Thyroid gland (tissue), 4 donors: Measurements from ENCODE around the gene PTPN6. TPM values are rescaled to one million over a fixed set of nuclear protein-coding genes. Genes with fewer than 3 reads are reported as not detected.
A peak's percentile ranks its signal among the peaks of the same experiment; 100 is the strongest.

ENCODE experiments used
- DNase-seq, 2 donors: peaks; one replicate each; pipeline ENCODE4 v3.0.0-alpha.2; 2019
- H3K27ac ChIP-seq, 3 donors: fragments of 200-600 bp; sonication (generic); 1 replicate in 2 of 3; 2 replicates in 1 of 3; pipeline ENCODE4 v1.5.1; 2016 to 2019; ENCODE audit warnings: mild to moderate bottlenecking in 1 of 3, moderate library complexity in 1 of 3
- H3K27me3 ChIP-seq: fragments of 200-600 bp; sonication (generic); one replicate; pipeline ENCODE4 v1.5.1; 2019
- H3K36me3 ChIP-seq, 2 donors: fragments of 200-600 bp; sonication (generic); one replicate each; pipeline ENCODE4 v1.5.1; 2016 to 2019
- H3K4me1 ChIP-seq, 2 donors: fragments of 200-600 bp; sonication (generic); one replicate each; pipeline ENCODE4 v1.5.1; 2017 to 2019
- H3K4me3 ChIP-seq, 3 donors: fragments of 200-600 bp; sonication (generic); replicated peaks in 1 of 3; 1 replicate in 2 of 3; 2 replicates in 1 of 3; pipeline ENCODE4 v1.5.1; 2016; ENCODE audit warnings: mild to moderate bottlenecking in 1 of 3
- H3K9me3 ChIP-seq: fragments of 200-600 bp; sonication (generic); one replicate; pipeline ENCODE4 v1.5.1; 2017
- POLR2A ChIP-seq, 2 donors: fragments of 450-650 bp; IDR thresholded peaks; one replicate each; pipeline ENCODE4 v1.6.1; 2017; ENCODE audit warnings: antibody characterized with exemption in 2 of 2, mild to moderate bottlenecking in 2 of 2, moderate library complexity in 1 of 2
- WGBS, 2 donors: methylation state at CpG; one replicate each; pipeline ENCODE4 v1.1.5; 2017; 5-methylcytosine and 5-hydroxymethylcytosine counted together
- intact Hi-C: fragments of 100-400 bp; cut with DNase I; formaldehyde crosslinking; loops from one replicate; pipeline ENCODE4 v1.15.1; 2023
- total RNA-seq, 4 donors: library from RNA; depleted of rRNA; stranded (reverse); fragments of >200 nt; gene quantifications; one replicate each; pipeline ENCODE4 v1.2.3, GENCODE V29; 2016
- TF ChIP-seq, protein P1 (sequence below), 6 experiments: fragments of 200-600 bp in 3 of 6; fragments of 450-650 bp in 3 of 6; sonication (generic) in 3 of 6; IDR thresholded peaks; one replicate each; pipeline ENCODE4 v1.5.1; 2016 to 2019; ENCODE audit warnings: antibody characterized with exemption in 6 of 6, mild to moderate bottlenecking in 2 of 6, inconsistent platforms in 1 of 6, moderate library complexity in 1 of 6

PTPN6 gene
- total RNA-seq, 4 donors from 2014 or later: 21.7 to 32.3 (median 31.4) TPM

DNA sequence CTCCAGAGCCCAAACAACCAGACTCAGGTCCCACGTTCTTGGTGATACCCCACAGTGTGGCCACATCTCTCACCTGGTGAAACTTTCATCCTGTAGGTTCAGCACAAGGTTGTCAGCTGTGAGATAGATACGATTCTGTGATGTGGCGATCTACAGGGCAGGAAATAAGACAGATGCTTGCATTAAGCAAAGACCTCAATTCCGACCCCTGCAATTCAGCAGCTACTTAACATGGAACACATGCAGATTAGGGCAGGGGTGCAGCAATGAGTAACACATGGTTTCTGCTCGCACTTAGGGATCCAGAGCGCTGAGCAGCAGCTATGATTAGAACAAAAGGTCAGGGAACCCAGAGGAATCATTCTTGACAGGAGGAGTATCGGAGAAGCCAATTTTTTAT, 15.2 kb downstream of the PTPN6 start:
- intact Hi-C loops: loop anchor here (5.0 kb wide), 1 partner anchor 94 kb away; the partner anchor contains the start of gene SPSB2
- no peak overlapping the region for H3K4me3 ChIP-seq
- H3K27ac ChIP-seq: no peak overlapping the region
- H3K27me3 ChIP-seq: no peaks in the 10 kb centered on the region
- no peaks in the 10 kb centered on the region for H3K9me3 ChIP-seq
- DNase-seq: no peak
- H3K4me1 ChIP-seq: peaks cover 45 to 49% of the 10 kb centered on the region in 2 donors
- 85 to 89% methylated on average over 7 of the region's 7 CpGs for WGBS, 2 donors
- H3K36me3 ChIP-seq: peaks cover 28 to 32% of the 10 kb centered on the region in 2 donors
- TF ChIP-seq POLR2A (IDR thresholded peaks at IDR 0.05): no peak
- TF ChIP-seq, protein P1, sequence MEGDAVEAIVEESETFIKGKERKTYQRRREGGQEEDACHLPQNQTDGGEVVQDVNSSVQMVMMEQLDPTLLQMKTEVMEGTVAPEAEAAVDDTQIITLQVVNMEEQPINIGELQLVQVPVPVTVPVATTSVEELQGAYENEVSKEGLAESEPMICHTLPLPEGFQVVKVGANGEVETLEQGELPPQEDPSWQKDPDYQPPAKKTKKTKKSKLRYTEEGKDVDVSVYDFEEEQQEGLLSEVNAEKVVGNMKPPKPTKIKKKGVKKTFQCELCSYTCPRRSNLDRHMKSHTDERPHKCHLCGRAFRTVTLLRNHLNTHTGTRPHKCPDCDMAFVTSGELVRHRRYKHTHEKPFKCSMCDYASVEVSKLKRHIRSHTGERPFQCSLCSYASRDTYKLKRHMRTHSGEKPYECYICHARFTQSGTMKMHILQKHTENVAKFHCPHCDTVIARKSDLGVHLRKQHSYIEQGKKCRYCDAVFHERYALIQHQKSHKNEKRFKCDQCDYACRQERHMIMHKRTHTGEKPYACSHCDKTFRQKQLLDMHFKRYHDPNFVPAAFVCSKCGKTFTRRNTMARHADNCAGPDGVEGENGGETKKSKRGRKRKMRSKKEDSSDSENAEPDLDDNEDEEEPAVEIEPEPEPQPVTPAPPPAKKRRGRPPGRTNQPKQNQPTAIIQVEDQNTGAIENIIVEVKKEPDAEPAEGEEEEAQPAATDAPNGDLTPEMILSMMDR (IDR thresholded peaks at IDR 0.05): no peak

- H3K36me3 ChIP-seq: peaks cover 28 to 32% of the 10 kb centered on the region in 2 donors
- TF ChIP-seq, protein P1 (IDR thresholded peaks at IDR 0.05): no peak
- no peak for TF ChIP-seq POLR2A (IDR thresholded peaks at IDR 0.05)
- no peaks in the 10 kb centered on the region for H3K27me3 ChIP-seq
- WGBS, 2 donors: 86 to 87% methylated on average over 9 of the region's 10 CpGs
- H3K4me1 ChIP-seq: peaks cover 41 to 42% of the 10 kb centered on the region in 2 donors
- DNase-seq: no peak
- intact Hi-C loops: loop anchor here (5.0 kb wide), 1 partner anchor 95 kb away; the partner anchor contains the start of gene SPSB2
- no peak overlapping the region for H3K4me3 ChIP-seq
- H3K9me3 ChIP-seq: no peaks in the 10 kb centered on the region
- no peak overlapping the region for H3K27ac ChIP-seq
These were observed 16.5 kb downstream of the PTPN6 start for GRCh38 chr12:6967651-6968100.

GRCh38 chr12:6968426-6968825, 17.3 kb downstream of the PTPN6 start:
- TF ChIP-seq, protein P1 (IDR thresholded peaks at IDR 0.05): no peak
- no peak for TF ChIP-seq POLR2A (IDR thresholded peaks at IDR 0.05)
- no peak overlapping the region for H3K4me3 ChIP-seq
- H3K4me1 ChIP-seq: peaks cover 39 to 41% of the 10 kb centered on the region in 2 donors
- WGBS, 2 donors: 84 to 90% methylated on average over 7 to 9 of the region's 9 CpGs
- H3K27ac ChIP-seq: no peak overlapping the region
- H3K36me3 ChIP-seq: peaks cover 28 to 32% of the 10 kb centered on the region in 2 donors
- no peaks in the 10 kb centered on the region for H3K27me3 ChIP-seq
- no peak for DNase-seq
- intact Hi-C loops: loop anchor here (5.0 kb wide), 1 partner anchor 96 kb away; the partner anchor contains the start of gene SPSB2
- H3K9me3 ChIP-seq: no peaks in the 10 kb centered on the region

DNA sequence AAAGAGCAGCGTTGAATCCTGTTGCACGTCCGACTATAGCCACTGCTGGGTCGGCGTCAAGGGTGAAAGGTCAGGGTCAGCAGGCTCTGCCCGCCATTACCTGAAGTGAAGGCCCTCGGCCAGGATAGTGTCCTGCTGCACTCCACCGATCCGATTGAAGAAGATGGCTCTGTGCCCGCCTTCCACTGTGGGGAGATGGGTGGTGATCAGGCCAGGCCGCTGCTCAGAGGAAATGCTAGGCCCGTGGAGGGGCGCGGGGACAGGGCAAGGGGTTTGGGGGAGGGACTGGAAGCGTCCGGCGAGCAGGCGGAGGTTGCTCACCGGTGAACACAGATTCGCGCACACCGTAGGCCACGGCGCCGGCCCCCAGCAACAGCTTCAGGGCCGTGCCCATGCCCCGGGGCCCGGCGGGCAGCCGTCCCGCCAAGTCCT, 19.0 kb downstream of the PTPN6 start:
- intact Hi-C loops: no loop called here
- peak; percentile 39 to 42 for DNase-seq
- H3K9me3 ChIP-seq: no peaks in the 10 kb centered on the region
- H3K4me3 ChIP-seq: peak overlapping the region; percentile 59 to 95 (median 89)
- H3K4me1 ChIP-seq: peaks cover 28 to 31% of the 10 kb centered on the region in 2 donors
- H3K27me3 ChIP-seq: no peaks in the 10 kb centered on the region
- H3K36me3 ChIP-seq: peaks cover 41 to 43% of the 10 kb centered on the region in 2 donors
- 0 to 1% methylated on average over 6 to 8 of the region's 31 CpGs for WGBS, 2 donors
- no peak for TF ChIP-seq POLR2A (IDR thresholded peaks at IDR 0.05)
- TF ChIP-seq, protein P1 (IDR thresholded peaks at IDR 0.05): no peak
- H3K27ac ChIP-seq: peak overlapping the region; percentile 45 to 74 (median 64)

DNA sequence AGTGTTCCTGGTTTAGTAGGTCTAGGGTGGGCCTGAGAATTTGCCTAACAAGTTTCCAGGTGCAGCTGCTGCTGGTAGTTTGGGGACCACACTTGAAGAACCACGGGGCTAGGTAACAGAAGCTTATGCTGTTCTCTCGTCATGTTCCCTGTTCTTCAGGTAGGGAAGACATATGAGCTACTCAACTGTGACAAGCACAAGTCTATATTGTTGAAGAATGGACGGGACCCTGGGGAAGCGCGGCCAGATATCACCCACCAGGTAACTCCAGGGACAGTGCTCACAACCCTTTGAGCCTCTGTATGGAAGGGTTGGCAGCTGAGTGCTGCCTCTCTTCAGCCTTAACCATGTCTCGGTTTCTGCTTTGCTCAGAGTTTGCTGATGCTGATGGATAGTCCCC, 23.0 kb downstream of the PTPN6 start:
- no peaks in the 10 kb centered on the region for H3K9me3 ChIP-seq
- intact Hi-C loops: no loop called here
- peaks cover 31 to 39% of the 10 kb centered on the region in 2 donors for H3K36me3 ChIP-seq
- H3K27me3 ChIP-seq: no peaks in the 10 kb centered on the region
- no peak overlapping the region for H3K4me3 ChIP-seq
- H3K4me1 ChIP-seq: peaks cover 27 to 29% of the 10 kb centered on the region in 2 donors
- DNase-seq: no peak
- H3K27ac ChIP-seq: no peak overlapping the region
- WGBS, 2 donors: 82 to 86% methylated on average over 6 of the region's 6 CpGs
- no peak for TF ChIP-seq POLR2A (IDR thresholded peaks at IDR 0.05)
- TF ChIP-seq, protein P1 (IDR thresholded peaks at IDR 0.05): no peak
